Measurements from ENCODE around the gene PCMT1.

PCMT1 gene

DNA sequence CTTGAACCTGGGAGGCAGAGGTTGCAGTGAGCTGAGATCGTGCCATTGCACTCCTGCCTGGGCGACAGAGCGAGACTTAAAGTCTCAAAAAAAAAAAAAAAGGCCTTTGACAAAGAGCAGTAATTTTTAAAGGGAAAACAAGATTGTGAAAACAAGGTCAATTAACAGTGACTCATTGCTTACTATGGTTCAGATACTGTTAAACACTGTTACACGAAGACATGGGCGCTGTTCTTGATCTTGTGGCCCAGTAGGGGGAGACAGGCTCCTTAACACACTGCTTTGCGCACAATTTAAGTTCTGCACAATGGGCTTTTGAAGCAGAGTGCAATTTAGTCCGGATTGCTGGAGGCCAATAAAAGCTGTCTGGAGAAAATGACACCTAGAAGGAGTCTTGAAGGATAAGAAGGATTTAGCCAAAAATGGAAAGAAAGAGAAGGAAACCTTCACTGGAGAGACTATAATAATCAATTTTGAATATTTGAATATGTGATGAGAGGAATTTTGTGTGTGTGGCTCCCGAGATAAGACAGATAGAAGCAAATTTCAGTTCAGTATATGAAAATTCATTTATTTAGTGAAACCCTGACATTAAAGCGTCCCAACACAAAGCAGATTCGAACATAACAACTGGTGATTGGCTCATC, 25.6 kb upstream of the PCMT1 start:
- Histone ChIP-seq H3K27me3 (ENCODE audit: insufficient read depth, poor library complexity, severe bottlenecking) (no peaks in the 10 kb centered on the region), H3K4me3 (replicated peaks; ENCODE audit: insufficient read depth, low read length) (no peak overlapping the region), H3K27ac (replicated peaks) (no peak overlapping the region)
- TF ChIP-seq GABPA (IDR thresholded peaks at IDR 0.05; ENCODE audit: low read depth) (no peak), POLR2AphosphoS5 (IDR thresholded peaks at IDR 0.05; ENCODE audit: low read depth) (no peak)
- TF ChIP-seq, protein P1, sequence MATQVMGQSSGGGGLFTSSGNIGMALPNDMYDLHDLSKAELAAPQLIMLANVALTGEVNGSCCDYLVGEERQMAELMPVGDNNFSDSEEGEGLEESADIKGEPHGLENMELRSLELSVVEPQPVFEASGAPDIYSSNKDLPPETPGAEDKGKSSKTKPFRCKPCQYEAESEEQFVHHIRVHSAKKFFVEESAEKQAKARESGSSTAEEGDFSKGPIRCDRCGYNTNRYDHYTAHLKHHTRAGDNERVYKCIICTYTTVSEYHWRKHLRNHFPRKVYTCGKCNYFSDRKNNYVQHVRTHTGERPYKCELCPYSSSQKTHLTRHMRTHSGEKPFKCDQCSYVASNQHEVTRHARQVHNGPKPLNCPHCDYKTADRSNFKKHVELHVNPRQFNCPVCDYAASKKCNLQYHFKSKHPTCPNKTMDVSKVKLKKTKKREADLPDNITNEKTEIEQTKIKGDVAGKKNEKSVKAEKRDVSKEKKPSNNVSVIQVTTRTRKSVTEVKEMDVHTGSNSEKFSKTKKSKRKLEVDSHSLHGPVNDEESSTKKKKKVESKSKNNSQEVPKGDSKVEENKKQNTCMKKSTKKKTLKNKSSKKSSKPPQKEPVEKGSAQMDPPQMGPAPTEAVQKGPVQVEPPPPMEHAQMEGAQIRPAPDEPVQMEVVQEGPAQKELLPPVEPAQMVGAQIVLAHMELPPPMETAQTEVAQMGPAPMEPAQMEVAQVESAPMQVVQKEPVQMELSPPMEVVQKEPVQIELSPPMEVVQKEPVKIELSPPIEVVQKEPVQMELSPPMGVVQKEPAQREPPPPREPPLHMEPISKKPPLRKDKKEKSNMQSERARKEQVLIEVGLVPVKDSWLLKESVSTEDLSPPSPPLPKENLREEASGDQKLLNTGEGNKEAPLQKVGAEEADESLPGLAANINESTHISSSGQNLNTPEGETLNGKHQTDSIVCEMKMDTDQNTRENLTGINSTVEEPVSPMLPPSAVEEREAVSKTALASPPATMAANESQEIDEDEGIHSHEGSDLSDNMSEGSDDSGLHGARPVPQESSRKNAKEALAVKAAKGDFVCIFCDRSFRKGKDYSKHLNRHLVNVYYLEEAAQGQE (IDR thresholded peaks at IDR 0.05; ENCODE audit: insufficient replicate concordance, low read depth): no peak
- TF ChIP-seq, protein P2, sequence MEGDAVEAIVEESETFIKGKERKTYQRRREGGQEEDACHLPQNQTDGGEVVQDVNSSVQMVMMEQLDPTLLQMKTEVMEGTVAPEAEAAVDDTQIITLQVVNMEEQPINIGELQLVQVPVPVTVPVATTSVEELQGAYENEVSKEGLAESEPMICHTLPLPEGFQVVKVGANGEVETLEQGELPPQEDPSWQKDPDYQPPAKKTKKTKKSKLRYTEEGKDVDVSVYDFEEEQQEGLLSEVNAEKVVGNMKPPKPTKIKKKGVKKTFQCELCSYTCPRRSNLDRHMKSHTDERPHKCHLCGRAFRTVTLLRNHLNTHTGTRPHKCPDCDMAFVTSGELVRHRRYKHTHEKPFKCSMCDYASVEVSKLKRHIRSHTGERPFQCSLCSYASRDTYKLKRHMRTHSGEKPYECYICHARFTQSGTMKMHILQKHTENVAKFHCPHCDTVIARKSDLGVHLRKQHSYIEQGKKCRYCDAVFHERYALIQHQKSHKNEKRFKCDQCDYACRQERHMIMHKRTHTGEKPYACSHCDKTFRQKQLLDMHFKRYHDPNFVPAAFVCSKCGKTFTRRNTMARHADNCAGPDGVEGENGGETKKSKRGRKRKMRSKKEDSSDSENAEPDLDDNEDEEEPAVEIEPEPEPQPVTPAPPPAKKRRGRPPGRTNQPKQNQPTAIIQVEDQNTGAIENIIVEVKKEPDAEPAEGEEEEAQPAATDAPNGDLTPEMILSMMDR (IDR thresholded peaks at IDR 0.05; ENCODE audit: insufficient read depth, low read length): peak; percentile 96
- peak; percentile 71 to 72 for DNase-seq (ENCODE audit: low read depth in 1 of 2, low spot score in 1 of 2)

GRCh38 chr6:149725785-149726184, 23.8 kb upstream of the PCMT1 start:
- no peak for DNase-seq (ENCODE audit: low read depth in 1 of 2, low spot score in 1 of 2)
- Histone ChIP-seq H3K27ac (replicated peaks) (no peak overlapping the region), H3K27me3 (ENCODE audit: insufficient read depth, poor library complexity, severe bottlenecking) (no peaks in the 10 kb centered on the region), H3K4me3 (replicated peaks; ENCODE audit: insufficient read depth, low read length) (no peak overlapping the region)
- TF ChIP-seq POLR2AphosphoS5 (IDR thresholded peaks at IDR 0.05; ENCODE audit: low read depth) (no peak), GABPA (IDR thresholded peaks at IDR 0.05; ENCODE audit: low read depth) (no peak), SPI1 (IDR thresholded peaks at IDR 0.05; ENCODE audit: borderline replicate concordance, low read depth) (no peak)
- TF ChIP-seq, protein P2 (IDR thresholded peaks at IDR 0.05; ENCODE audit: insufficient read depth, low read length): no peak
- TF ChIP-seq, protein P1 (IDR thresholded peaks at IDR 0.05; ENCODE audit: insufficient replicate concordance, low read depth): no peak

DNA sequence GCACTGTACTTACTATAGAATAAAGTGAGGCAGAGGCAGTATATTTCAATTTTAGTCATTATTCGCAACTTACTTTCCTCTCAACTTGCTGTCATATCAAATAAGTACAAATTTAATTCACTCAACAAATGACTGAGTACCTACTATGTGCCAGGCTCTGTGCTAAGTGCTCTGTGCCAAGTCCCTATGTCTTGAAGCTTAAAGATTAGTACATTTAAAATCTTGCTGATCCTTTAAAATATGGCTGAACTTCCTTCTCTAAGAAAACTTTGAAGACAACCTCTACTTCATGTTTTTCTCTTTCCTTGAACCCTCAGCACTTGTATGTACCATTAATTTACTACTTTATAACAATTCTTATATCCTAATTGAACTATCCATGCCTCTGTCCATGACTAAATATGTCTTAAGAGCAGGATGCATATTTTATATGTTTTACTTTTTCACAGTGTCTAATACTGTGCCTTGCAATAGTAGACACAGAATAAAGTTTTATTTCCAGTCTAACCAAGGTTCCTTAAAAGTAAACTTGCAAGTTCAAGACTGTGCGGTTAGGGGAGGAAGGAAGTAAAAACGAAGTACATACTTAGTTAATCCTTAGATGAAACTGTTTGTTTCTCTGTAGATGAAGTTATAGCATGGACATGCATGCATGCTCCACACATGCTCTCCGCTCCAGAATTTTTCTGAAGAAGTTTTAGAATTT, 21.6 kb upstream of the PCMT1 start:
- DNase-seq (ENCODE audit: low read depth in 1 of 2, low spot score in 1 of 2): peak in 1 of 2 experiments; percentile 63
- TF ChIP-seq GABPA (IDR thresholded peaks at IDR 0.05; ENCODE audit: low read depth) (no peak), SPI1 (IDR thresholded peaks at IDR 0.05; ENCODE audit: borderline replicate concordance, low read depth) (peak; percentile 77), POLR2AphosphoS5 (IDR thresholded peaks at IDR 0.05; ENCODE audit: low read depth) (no peak; the same call in 1 of the 2 replicates)
- TF ChIP-seq, protein P2 (IDR thresholded peaks at IDR 0.05; ENCODE audit: insufficient read depth, low read length): no peak
- TF ChIP-seq, protein P1 (IDR thresholded peaks at IDR 0.05; ENCODE audit: insufficient replicate concordance, low read depth): peak; percentile 38

More for the DNA sequence above, 21.6 kb upstream of the PCMT1 start:
- H3K27me3 ChIP-seq (ENCODE audit: insufficient read depth, poor library complexity, severe bottlenecking): no peaks in the 10 kb centered on the region
- peak overlapping the region; percentile 90 for H3K27ac ChIP-seq (replicated peaks)
- no peak overlapping the region for H3K4me3 ChIP-seq (replicated peaks; ENCODE audit: insufficient read depth, low read length)
